Gastrocnemius medialis (tissue), 4 donors: ENCODE measurements around the gene CRELD1. TPM values are rescaled to one million over a fixed set of nuclear protein-coding genes. Genes with fewer than 3 reads are reported as not detected.

Experiments used
- ATAC-seq, 2 donors: fragments of 150-250 bp; one replicate each; pipeline ENCODE4 v1.9.1; 2016
- DNase-seq, 2 donors: peaks; one replicate each; pipeline ENCODE4 v3.0.0-alpha.2; 2019
- H3K27ac ChIP-seq, 4 donors: fragments of 200-600 bp; sonication (generic); 1 replicate in 1 of 4; 2 replicates in 3 of 4; pipeline ENCODE4 v1.5.1; 2016 to 2018; ENCODE audit warnings: mild to moderate bottlenecking in 2 of 4, moderate library complexity in 1 of 4
- H3K27me3 ChIP-seq, 3 donors: fragments of 200-600 bp; sonication (generic) in 2 of 3; 1 replicate in 1 of 3; 2 replicates in 2 of 3; pipeline versions ENCODE4 v1.5.1 to v1.6.0; 2016 to 2019; ENCODE audit warnings: mild to moderate bottlenecking in 1 of 3, moderate library complexity in 1 of 3
- H3K36me3 ChIP-seq, 2 donors: fragments of 200-600 bp; sonication (generic) in 1 of 2; one replicate each; pipeline ENCODE4 v1.5.1; 2017 to 2018
- H3K4me1 ChIP-seq, 2 donors: fragments of 200-600 bp; sonication (generic) in 1 of 2; one replicate each; pipeline ENCODE4 v1.5.1; 2016 to 2017; ENCODE audit warnings: mild to moderate bottlenecking in 2 of 2
- H3K4me3 ChIP-seq, 4 donors: fragments of 200-600 bp; sonication (generic) in 3 of 4; 1 replicate in 1 of 4; 2 replicates in 3 of 4; pipeline ENCODE4 v1.5.1; 2016 to 2019; ENCODE audit warnings: mild to moderate bottlenecking in 2 of 4
- H3K9me3 ChIP-seq, 3 donors: fragments of 200-600 bp; sonication (generic) in 2 of 3; 1 replicate in 1 of 3; 2 replicates in 2 of 3; pipeline ENCODE4 v1.5.1; 2016 to 2019
- CTCF ChIP-seq, 5 experiments: fragments of 450-650 bp in 3 of 5; fragments of 200-600 bp in 2 of 5; sonication (generic) in 2 of 5; IDR thresholded peaks in 4 of 5; conservative IDR thresholded peaks in 1 of 5; 1 replicate in 4 of 5; 2 replicates in 1 of 5; pipeline ENCODE4 v1.5.1; 2016 to 2019; ENCODE audit warnings: antibody characterized with exemption in 5 of 5, mild to moderate bottlenecking in 3 of 5, moderate library complexity in 3 of 5
- POLR2A ChIP-seq, 2 donors: fragments of 450-650 bp; IDR thresholded peaks; one replicate each; pipeline ENCODE4 v1.6.1; 2017; ENCODE audit warnings: antibody characterized with exemption in 2 of 2, mild to moderate bottlenecking in 2 of 2, moderate library complexity in 2 of 2
- in situ Hi-C, 4 donors: fragments of 200-750 bp; cut with MboI; loops; one replicate each; pipeline versions ENCODE4 v1.15.0 to v1.8.0; 2017; ENCODE audit warnings: low sequenced_read_pairs in 4 of 4
- intact Hi-C: fragments of 100-400 bp; cut with DNase I; formaldehyde crosslinking; loops from one replicate; pipeline ENCODE4 v1.15.1; 2023; ENCODE audit warnings: low total_unique reads
- total RNA-seq, 4 donors: library from RNA; depleted of rRNA; stranded (reverse); fragments of >200 nt; gene quantifications; one replicate each; pipeline versions ENCODE4 v1.1.0 to v1.2.3, GENCODE V29; 2016

Gene CRELD1
- total RNA-seq, 4 donors from 2014 or later, result 31.6 to 42.3 (median 37.1) TPM

GRCh38 chr3:9911863-9912262 lies 21.8 kb upstream of the CRELD1 start:
- H3K36me3 ChIP-seq, result no peaks in the 10 kb centered on the region
- DNase-seq (no peak), ATAC-seq (no peak)
- H3K4me3 ChIP-seq, result no peak overlapping the region
- H3K27ac ChIP-seq, result no peak overlapping the region
- no peaks in the 10 kb centered on the region for H3K9me3 ChIP-seq
- in situ Hi-C loops, result no loop called here
- intact Hi-C loops, result no loop called here
- TF ChIP-seq POLR2A (IDR thresholded peaks at IDR 0.05) (no peak), CTCF (IDR thresholded peaks at IDR 0.05 in 4 of 5, conservative IDR thresholded peaks at IDR 0.05 in 1 of 5) (no peak)
- H3K27me3 ChIP-seq, result no peaks in the 10 kb centered on the region
- peaks cover 5 to 15% of the 10 kb centered on the region in 2 donors for H3K4me1 ChIP-seq

- no peak for ATAC-seq
- Histone ChIP-seq H3K9me3 (no peaks in the 10 kb centered on the region), H3K27ac (no peak overlapping the region), H3K36me3 (no peaks in the 10 kb centered on the region), H3K4me1 (peaks cover 8 to 20% of the 10 kb centered on the region in 2 donors), H3K4me3 (no peak overlapping the region), H3K27me3 (no peaks in the 10 kb centered on the region)
- TF ChIP-seq CTCF (IDR thresholded peaks at IDR 0.05 in 4 of 5, conservative IDR thresholded peaks at IDR 0.05 in 1 of 5), result no peak
- TF ChIP-seq POLR2A (IDR thresholded peaks at IDR 0.05), result no peak
- intact Hi-C loops, result no loop called here
- DNase-seq, result no peak
- in situ Hi-C loops, result no loop called here
Observed at GRCh38 chr3:9912294-9912935, 21.2 kb upstream of the CRELD1 start.

GRCh38 chr3:9913601-9914000 lies 20.0 kb upstream of the CRELD1 start:
- H3K9me3 ChIP-seq, result no peaks in the 10 kb centered on the region
- TF ChIP-seq CTCF (IDR thresholded peaks at IDR 0.05 in 4 of 5, conservative IDR thresholded peaks at IDR 0.05 in 1 of 5), result no peak
- TF ChIP-seq POLR2A (IDR thresholded peaks at IDR 0.05), result no peak
- no peaks in the 10 kb centered on the region for H3K27me3 ChIP-seq
- in situ Hi-C loops, result no loop called here
- no peaks in the 10 kb centered on the region for H3K36me3 ChIP-seq
- intact Hi-C loops, result no loop called here
- H3K27ac ChIP-seq, result no peak overlapping the region
- DNase-seq (no peak), ATAC-seq (no peak)
- no peak overlapping the region for H3K4me3 ChIP-seq
- H3K4me1 ChIP-seq, result peaks cover 17 to 30% of the 10 kb centered on the region in 2 donors

- no peak for ATAC-seq
- H3K27ac ChIP-seq, result no peak overlapping the region
- no peaks in the 10 kb centered on the region for H3K9me3 ChIP-seq
- H3K4me1 ChIP-seq, result peaks cover 17 to 30% of the 10 kb centered on the region in 2 donors
- H3K27me3 ChIP-seq, result no peaks in the 10 kb centered on the region
- intact Hi-C loops (loop anchor here (2.0 kb wide), 2 partner anchors 23 to 69 kb away; partner anchors contain the start of genes JAGN1 and RPUSD3), in situ Hi-C loops (no loop called here)
- DNase-seq, result no peak
- TF ChIP-seq CTCF (IDR thresholded peaks at IDR 0.05 in 4 of 5, conservative IDR thresholded peaks at IDR 0.05 in 1 of 5) (no peak), POLR2A (IDR thresholded peaks at IDR 0.05) (no peak)
- no peak overlapping the region for H3K4me3 ChIP-seq
- no peaks in the 10 kb centered on the region for H3K36me3 ChIP-seq
Observed at GRCh38 chr3:9914011-9914410, 19.6 kb upstream of the CRELD1 start.
